ENCODE data around the gene FBXL3. TPM values are rescaled to one million over a fixed set of nuclear protein-coding genes. Genes with fewer than 3 reads are reported as not detected.

Gene FBXL3
- total and polyA plus RNA-seq, 2 of the 8 experiments (the other 6 are each of a cell fraction or from before 2014, with no cell fraction given), result 4.9 to 14.9 TPM

DNA sequence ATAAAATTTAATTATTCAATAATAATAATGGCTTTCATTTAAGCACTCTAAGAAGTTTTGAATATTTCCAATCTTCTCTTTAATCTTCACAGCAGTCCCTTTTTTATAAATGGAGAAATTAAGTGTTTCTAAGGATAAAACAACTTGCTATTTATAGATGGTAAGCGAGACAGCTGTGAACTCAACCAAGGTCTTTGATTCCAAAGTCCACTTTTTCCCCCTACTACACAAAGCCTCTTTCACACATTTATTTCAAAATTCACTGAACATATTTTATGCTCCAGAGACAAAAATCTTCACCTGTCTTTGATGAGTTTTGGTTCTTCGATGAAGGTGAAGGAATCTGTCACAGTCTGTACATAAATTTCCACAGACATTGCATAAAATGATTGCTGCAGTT, 34.4 kb upstream of the FBXL3 start (continued):
- TF ChIP-seq, protein P1, sequence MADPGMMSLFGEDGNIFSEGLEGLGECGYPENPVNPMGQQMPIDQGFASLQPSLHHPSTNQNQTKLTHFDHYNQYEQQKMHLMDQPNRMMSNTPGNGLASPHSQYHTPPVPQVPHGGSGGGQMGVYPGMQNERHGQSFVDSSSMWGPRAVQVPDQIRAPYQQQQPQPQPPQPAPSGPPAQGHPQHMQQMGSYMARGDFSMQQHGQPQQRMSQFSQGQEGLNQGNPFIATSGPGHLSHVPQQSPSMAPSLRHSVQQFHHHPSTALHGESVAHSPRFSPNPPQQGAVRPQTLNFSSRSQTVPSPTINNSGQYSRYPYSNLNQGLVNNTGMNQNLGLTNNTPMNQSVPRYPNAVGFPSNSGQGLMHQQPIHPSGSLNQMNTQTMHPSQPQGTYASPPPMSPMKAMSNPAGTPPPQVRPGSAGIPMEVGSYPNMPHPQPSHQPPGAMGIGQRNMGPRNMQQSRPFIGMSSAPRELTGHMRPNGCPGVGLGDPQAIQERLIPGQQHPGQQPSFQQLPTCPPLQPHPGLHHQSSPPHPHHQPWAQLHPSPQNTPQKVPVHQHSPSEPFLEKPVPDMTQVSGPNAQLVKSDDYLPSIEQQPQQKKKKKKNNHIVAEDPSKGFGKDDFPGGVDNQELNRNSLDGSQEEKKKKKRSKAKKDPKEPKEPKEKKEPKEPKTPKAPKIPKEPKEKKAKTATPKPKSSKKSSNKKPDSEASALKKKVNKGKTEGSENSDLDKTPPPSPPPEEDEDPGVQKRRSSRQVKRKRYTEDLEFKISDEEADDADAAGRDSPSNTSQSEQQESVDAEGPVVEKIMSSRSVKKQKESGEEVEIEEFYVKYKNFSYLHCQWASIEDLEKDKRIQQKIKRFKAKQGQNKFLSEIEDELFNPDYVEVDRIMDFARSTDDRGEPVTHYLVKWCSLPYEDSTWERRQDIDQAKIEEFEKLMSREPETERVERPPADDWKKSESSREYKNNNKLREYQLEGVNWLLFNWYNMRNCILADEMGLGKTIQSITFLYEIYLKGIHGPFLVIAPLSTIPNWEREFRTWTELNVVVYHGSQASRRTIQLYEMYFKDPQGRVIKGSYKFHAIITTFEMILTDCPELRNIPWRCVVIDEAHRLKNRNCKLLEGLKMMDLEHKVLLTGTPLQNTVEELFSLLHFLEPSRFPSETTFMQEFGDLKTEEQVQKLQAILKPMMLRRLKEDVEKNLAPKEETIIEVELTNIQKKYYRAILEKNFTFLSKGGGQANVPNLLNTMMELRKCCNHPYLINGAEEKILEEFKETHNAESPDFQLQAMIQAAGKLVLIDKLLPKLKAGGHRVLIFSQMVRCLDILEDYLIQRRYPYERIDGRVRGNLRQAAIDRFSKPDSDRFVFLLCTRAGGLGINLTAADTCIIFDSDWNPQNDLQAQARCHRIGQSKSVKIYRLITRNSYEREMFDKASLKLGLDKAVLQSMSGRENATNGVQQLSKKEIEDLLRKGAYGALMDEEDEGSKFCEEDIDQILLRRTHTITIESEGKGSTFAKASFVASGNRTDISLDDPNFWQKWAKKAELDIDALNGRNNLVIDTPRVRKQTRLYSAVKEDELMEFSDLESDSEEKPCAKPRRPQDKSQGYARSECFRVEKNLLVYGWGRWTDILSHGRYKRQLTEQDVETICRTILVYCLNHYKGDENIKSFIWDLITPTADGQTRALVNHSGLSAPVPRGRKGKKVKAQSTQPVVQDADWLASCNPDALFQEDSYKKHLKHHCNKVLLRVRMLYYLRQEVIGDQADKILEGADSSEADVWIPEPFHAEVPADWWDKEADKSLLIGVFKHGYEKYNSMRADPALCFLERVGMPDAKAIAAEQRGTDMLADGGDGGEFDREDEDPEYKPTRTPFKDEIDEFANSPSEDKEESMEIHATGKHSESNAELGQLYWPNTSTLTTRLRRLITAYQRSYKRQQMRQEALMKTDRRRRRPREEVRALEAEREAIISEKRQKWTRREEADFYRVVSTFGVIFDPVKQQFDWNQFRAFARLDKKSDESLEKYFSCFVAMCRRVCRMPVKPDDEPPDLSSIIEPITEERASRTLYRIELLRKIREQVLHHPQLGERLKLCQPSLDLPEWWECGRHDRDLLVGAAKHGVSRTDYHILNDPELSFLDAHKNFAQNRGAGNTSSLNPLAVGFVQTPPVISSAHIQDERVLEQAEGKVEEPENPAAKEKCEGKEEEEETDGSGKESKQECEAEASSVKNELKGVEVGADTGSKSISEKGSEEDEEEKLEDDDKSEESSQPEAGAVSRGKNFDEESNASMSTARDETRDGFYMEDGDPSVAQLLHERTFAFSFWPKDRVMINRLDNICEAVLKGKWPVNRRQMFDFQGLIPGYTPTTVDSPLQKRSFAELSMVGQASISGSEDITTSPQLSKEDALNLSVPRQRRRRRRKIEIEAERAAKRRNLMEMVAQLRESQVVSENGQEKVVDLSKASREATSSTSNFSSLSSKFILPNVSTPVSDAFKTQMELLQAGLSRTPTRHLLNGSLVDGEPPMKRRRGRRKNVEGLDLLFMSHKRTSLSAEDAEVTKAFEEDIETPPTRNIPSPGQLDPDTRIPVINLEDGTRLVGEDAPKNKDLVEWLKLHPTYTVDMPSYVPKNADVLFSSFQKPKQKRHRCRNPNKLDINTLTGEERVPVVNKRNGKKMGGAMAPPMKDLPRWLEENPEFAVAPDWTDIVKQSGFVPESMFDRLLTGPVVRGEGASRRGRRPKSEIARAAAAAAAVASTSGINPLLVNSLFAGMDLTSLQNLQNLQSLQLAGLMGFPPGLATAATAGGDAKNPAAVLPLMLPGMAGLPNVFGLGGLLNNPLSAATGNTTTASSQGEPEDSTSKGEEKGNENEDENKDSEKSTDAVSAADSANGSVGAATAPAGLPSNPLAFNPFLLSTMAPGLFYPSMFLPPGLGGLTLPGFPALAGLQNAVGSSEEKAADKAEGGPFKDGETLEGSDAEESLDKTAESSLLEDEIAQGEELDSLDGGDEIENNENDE (IDR thresholded peaks at IDR 0.05; ENCODE audit: insufficient replicate concordance, low read length), result no peak
- no peak for TF ChIP-seq SP4 (IDR thresholded peaks at IDR 0.05; ENCODE audit: low read length)
- no peak for TF ChIP-seq ZNF274 (IDR thresholded peaks at IDR 0.05; ENCODE audit: borderline replicate concordance, extremely low read depth, low read length)
- TF ChIP-seq JUND (IDR thresholded peaks at IDR 0.05; ENCODE audit: low read length), result no peak
- no peak for TF ChIP-seq GTF2F1 (IDR thresholded peaks at IDR 0.05; ENCODE audit: borderline replicate concordance, low read depth, low read length)
- TF ChIP-seq, protein P2, sequence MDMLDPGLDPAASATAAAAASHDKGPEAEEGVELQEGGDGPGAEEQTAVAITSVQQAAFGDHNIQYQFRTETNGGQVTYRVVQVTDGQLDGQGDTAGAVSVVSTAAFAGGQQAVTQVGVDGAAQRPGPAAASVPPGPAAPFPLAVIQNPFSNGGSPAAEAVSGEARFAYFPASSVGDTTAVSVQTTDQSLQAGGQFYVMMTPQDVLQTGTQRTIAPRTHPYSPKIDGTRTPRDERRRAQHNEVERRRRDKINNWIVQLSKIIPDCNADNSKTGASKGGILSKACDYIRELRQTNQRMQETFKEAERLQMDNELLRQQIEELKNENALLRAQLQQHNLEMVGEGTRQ (IDR thresholded peaks at IDR 0.05; ENCODE audit: low read length), result no peak
- TF ChIP-seq PHF8 (conservative IDR thresholded peaks at IDR 0.05; ENCODE audit: low read depth, low read length), result no peak
- no peak for TF ChIP-seq RXRA (IDR thresholded peaks at IDR 0.05; ENCODE audit: insufficient read depth, low read depth, low read length)
- TF ChIP-seq BRCA1 (IDR thresholded peaks at IDR 0.05; ENCODE audit: low read depth, low read length), result no peak
- TF ChIP-seq POLR2AphosphoS5 (IDR thresholded peaks at IDR 0.05; ENCODE audit: low read depth, low read length), result no peak
- TF ChIP-seq TCF12 (IDR thresholded peaks at IDR 0.05; ENCODE audit: low read depth, low read length), result no peak
